Caco-2 (cell line): ENCODE data around the gene TLR2. TPM values are rescaled to one million over a fixed set of nuclear protein-coding genes. Genes with fewer than 3 reads are reported as not detected.

Experiments
- BruUV-seq: library from RNA; stranded (reverse); fragments of 400-500 nt; replicated peaks from 2 replicates; lab custom pipeline; 2021; lab: Mats Ljungman, UMichigan
- CTCF ChIA-PET: fragments of 300-600 bp; sonication (Branson Sonifier 250); formaldehyde crosslinking; loops from one replicate; lab custom pipeline; 2022; ENCODE audit warnings: antibody characterized with exemption; lab: Charles Lee
- POLR2A ChIA-PET: fragments of 300-600 bp; sonication (Branson Sonifier 250); formaldehyde crosslinking; loops from one replicate; lab custom pipeline; 2022; ENCODE audit warnings: antibody characterized with exemption; lab: Charles Lee
- DNase-seq, 2 experiments: peaks; one replicate each; pipeline versions ENCODE4 v3.0.0 to v3.0.0-alpha.2; 2020 to 2022
- H3K27me3 ChIP-seq: replicated peaks from 2 replicates; pipeline ENCODE4 v1.6.0; 2011; ENCODE audit warnings: low read length; ENCODE audit not compliant: control insufficient read depth, insufficient read depth
- H3K36me3 ChIP-seq: 2 replicates; pipeline ENCODE4 v1.5.1; 2011; ENCODE audit warnings: low read length; ENCODE audit not compliant: control insufficient read depth, insufficient read depth
- H3K4me1 ChIP-seq: fragments of 250-450 bp; sonication (Bioruptor Pico); 2 replicates; pipeline ENCODE4 v1.5.1; 2020; ENCODE audit warnings: mild to moderate bottlenecking
- H3K4me3 ChIP-seq: 2 replicates; pipeline ENCODE4 v1.5.1; 2011; ENCODE audit warnings: low read depth, mild to moderate bottlenecking, control low read depth, low read length
- H3K9me3 ChIP-seq: fragments of 250-450 bp; sonication (Bioruptor Pico); 2 replicates; pipeline ENCODE4 v1.5.1; 2020; ENCODE audit warnings: mild to moderate bottlenecking, moderate library complexity
- H3K27ac Mint-ChIP-seq: one replicate; pipeline ENCODE4 v1.8.0; 2022; ENCODE audit warnings: mixed read lengths; ENCODE audit not compliant: unreplicated experiment
- H3K27me3 Mint-ChIP-seq: one replicate; pipeline ENCODE4 v1.8.0; 2022; ENCODE audit warnings: mixed read lengths; ENCODE audit not compliant: insufficient read depth, unreplicated experiment
- H3K36me3 Mint-ChIP-seq: one replicate; pipeline ENCODE4 v1.8.0; 2022; ENCODE audit warnings: mild to moderate bottlenecking, mixed read lengths; ENCODE audit not compliant: insufficient read depth, unreplicated experiment
- H3K4me1 Mint-ChIP-seq: one replicate; pipeline ENCODE4 v1.8.0; 2022; ENCODE audit warnings: low read depth, mixed read lengths; ENCODE audit not compliant: unreplicated experiment
- H3K4me3 Mint-ChIP-seq: one replicate; pipeline ENCODE4 v1.8.0; 2022; ENCODE audit warnings: mild to moderate bottlenecking, moderate library complexity, mixed read lengths; ENCODE audit not compliant: unreplicated experiment
- H3K9me3 Mint-ChIP-seq: one replicate; pipeline ENCODE4 v1.8.0; 2022; ENCODE audit warnings: mixed read lengths; ENCODE audit not compliant: unreplicated experiment
- intact Hi-C: fragments of 100-400 bp; cut with micrococcal nuclease; formaldehyde crosslinking; loops from one replicate; pipeline ENCODE4 v1.10.0; 2022; ENCODE audit not compliant: unreplicated experiment
- total RNA-seq: library from RNA; stranded (reverse); gene quantifications from 2 replicates; pipeline ENCODE4 v1.2.3, GENCODE V29; 2022
- TF ChIP-seq, protein P1 (sequence below), 2 experiments: fragments of 200-600 bp in 1 of 2; IDR thresholded peaks; 1 replicate in 1 of 2; 2 replicates in 1 of 2; pipeline versions ENCODE4 v1.5.1 to v1.8.0; 2011 to 2022; ENCODE audit warnings: antibody characterized with exemption in 1 of 2, control low read depth in 1 of 2, inconsistent platforms in 1 of 2, low read depth in 1 of 2, low read length in 1 of 2, mild to moderate bottlenecking in 1 of 2, moderate library complexity in 1 of 2; ENCODE audit not compliant: insufficient read depth in 1 of 2, severe bottlenecking in 1 of 2, unreplicated experiment in 1 of 2

Gene TLR2
- total RNA-seq, 1 experiment from 2014 or later, result 11.0 TPM

DNA sequence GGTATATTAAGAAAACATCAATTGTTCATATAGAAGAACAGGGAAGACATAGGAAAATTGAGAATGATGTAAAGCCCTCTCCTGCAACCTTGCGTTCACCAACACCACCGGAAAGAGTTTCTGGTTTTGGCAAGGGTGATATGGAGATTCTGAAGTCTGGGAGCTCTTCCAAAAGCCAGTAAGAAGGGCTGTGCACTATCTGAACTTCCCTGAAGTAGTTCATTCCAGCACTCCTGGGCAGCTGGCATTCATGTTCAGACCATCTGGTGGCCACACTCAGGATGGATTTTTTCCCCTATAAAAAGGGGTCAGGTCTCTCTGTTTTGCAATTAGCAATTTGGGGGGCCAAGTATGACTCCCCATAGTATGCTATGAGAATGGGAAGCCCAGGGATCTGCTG is 15.4 kb upstream of the TLR2 start:
- BruUV-seq, result no TSS peak
- Mint-ChIP-seq H3K4me1 (peaks cover 9% of the 10 kb centered on the region), H3K4me3 (no peak overlapping the region), H3K9me3 (peaks cover 16% of the 10 kb centered on the region), H3K36me3 (no peaks in the 10 kb centered on the region), H3K27ac (no peak overlapping the region), H3K27me3 (no peaks in the 10 kb centered on the region)
- ChIA-PET POLR2A (no interaction called here), CTCF (no interaction called here)
- Histone ChIP-seq H3K27me3 (no peaks in the 10 kb centered on the region), H3K9me3 (0 out of 2 replicates have a peak, but pooled peaks cover 6% of the 10 kb centered on the region), H3K36me3 (no peaks in the 10 kb centered on the region), H3K4me3 (no peak overlapping the region), H3K4me1 (peaks cover 16% of the 10 kb centered on the region)
- TF ChIP-seq, protein P1, sequence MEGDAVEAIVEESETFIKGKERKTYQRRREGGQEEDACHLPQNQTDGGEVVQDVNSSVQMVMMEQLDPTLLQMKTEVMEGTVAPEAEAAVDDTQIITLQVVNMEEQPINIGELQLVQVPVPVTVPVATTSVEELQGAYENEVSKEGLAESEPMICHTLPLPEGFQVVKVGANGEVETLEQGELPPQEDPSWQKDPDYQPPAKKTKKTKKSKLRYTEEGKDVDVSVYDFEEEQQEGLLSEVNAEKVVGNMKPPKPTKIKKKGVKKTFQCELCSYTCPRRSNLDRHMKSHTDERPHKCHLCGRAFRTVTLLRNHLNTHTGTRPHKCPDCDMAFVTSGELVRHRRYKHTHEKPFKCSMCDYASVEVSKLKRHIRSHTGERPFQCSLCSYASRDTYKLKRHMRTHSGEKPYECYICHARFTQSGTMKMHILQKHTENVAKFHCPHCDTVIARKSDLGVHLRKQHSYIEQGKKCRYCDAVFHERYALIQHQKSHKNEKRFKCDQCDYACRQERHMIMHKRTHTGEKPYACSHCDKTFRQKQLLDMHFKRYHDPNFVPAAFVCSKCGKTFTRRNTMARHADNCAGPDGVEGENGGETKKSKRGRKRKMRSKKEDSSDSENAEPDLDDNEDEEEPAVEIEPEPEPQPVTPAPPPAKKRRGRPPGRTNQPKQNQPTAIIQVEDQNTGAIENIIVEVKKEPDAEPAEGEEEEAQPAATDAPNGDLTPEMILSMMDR (IDR thresholded peaks at IDR 0.05; ENCODE audit: insufficient read depth in 1 of 2, low read depth in 1 of 2, low read length in 1 of 2, severe bottlenecking in 1 of 2, unreplicated experiment in 1 of 2), result no peak
- intact Hi-C loops, result no loop called here
- no peak for DNase-seq

GRCh38 chr4:153669838-153670237 is 14.2 kb upstream of the TLR2 start:
- Histone ChIP-seq H3K4me1 (peaks cover 16% of the 10 kb centered on the region), H3K36me3 (no peaks in the 10 kb centered on the region), H3K9me3 (0 out of 2 replicates have a peak, but pooled peaks cover 6% of the 10 kb centered on the region), H3K27me3 (no peaks in the 10 kb centered on the region), H3K4me3 (no peak overlapping the region)
- BruUV-seq, result no TSS peak
- Mint-ChIP-seq H3K9me3 (peaks cover 16% of the 10 kb centered on the region), H3K36me3 (no peaks in the 10 kb centered on the region), H3K4me1 (peaks cover 9% of the 10 kb centered on the region), H3K27me3 (no peaks in the 10 kb centered on the region), H3K27ac (no peak overlapping the region), H3K4me3 (no peak overlapping the region)
- TF ChIP-seq, protein P1 (IDR thresholded peaks at IDR 0.05; ENCODE audit: insufficient read depth in 1 of 2, low read depth in 1 of 2, low read length in 1 of 2, severe bottlenecking in 1 of 2, unreplicated experiment in 1 of 2), result no peak
- no peak for DNase-seq
- POLR2A ChIA-PET, result no interaction called here
- CTCF ChIA-PET, result no interaction called here
- intact Hi-C loops, result no loop called here

GRCh38 chr4:153676486-153676885 is 7.6 kb upstream of the TLR2 start:
- H3K9me3 Mint-ChIP-seq, result no peaks in the 10 kb centered on the region
- no TSS peak for BruUV-seq
- no peaks in the 10 kb centered on the region for H3K4me1 Mint-ChIP-seq
- CTCF ChIA-PET, result no interaction called here
- H3K4me1 ChIP-seq, result no peaks in the 10 kb centered on the region
- H3K4me3 Mint-ChIP-seq, result no peak overlapping the region
- H3K27me3 ChIP-seq, result no peaks in the 10 kb centered on the region
- no peak overlapping the region for H3K4me3 ChIP-seq
- intact Hi-C loops, result no loop called here
- DNase-seq, result no peak
- peaks cover 3% of the 10 kb centered on the region for H3K27me3 Mint-ChIP-seq
- no peaks in the 10 kb centered on the region for H3K36me3 ChIP-seq
- no peaks in the 10 kb centered on the region for H3K36me3 Mint-ChIP-seq
- 0 out of 2 replicates have a peak, but pooled peaks cover 3% of the 10 kb centered on the region for H3K9me3 ChIP-seq
- TF ChIP-seq, protein P1 (IDR thresholded peaks at IDR 0.05; ENCODE audit: insufficient read depth in 1 of 2, low read depth in 1 of 2, low read length in 1 of 2, severe bottlenecking in 1 of 2, unreplicated experiment in 1 of 2), result no peak
- H3K27ac Mint-ChIP-seq, result no peak overlapping the region
- POLR2A ChIA-PET, result no interaction called here
